ENCODE data around the gene AHSA1.

DNA sequence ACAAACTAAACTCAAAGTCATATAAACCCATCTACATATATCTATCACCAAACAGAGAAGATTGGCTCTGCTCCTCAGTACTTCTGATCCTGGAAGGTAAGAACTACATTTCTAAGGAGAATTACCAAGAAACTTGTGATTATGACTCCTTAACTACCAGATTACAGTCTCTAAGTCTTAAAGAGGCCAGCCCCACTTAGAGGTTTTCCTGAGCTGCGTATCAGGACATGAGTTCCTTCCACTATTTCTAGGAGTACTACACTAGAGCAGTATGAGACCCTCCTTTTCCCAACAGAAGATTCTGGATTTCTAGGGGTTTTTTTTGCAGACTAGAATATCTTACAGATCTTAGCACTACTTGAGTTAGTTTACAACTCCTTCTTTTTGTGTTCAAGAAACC lies 34.5 kb upstream of the AHSA1 start, which contains the start of gene NOXRED1:
- TF ChIP-seq, protein P1, sequence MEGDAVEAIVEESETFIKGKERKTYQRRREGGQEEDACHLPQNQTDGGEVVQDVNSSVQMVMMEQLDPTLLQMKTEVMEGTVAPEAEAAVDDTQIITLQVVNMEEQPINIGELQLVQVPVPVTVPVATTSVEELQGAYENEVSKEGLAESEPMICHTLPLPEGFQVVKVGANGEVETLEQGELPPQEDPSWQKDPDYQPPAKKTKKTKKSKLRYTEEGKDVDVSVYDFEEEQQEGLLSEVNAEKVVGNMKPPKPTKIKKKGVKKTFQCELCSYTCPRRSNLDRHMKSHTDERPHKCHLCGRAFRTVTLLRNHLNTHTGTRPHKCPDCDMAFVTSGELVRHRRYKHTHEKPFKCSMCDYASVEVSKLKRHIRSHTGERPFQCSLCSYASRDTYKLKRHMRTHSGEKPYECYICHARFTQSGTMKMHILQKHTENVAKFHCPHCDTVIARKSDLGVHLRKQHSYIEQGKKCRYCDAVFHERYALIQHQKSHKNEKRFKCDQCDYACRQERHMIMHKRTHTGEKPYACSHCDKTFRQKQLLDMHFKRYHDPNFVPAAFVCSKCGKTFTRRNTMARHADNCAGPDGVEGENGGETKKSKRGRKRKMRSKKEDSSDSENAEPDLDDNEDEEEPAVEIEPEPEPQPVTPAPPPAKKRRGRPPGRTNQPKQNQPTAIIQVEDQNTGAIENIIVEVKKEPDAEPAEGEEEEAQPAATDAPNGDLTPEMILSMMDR (conservative IDR thresholded peaks at IDR 0.05), result no peak
- no peak for TF ChIP-seq EZH2 (IDR thresholded peaks at IDR 0.05; ENCODE audit: low read depth)
